GM12875 (cell line): ENCODE measurements around the gene ZBTB8A.
"Not testable (repeated sequence)": the region's sequence is repeated elsewhere in the genome, so short reads cannot be mapped to it uniquely, and the experiment has no call there.

Experiments used
- H3K4me3 ChIP-seq: one replicate; pipeline ENCODE4 v1.5.1; 2011; ENCODE audit warnings: low read depth, low read length, control low read depth
- CTCF ChIP-seq: IDR thresholded peaks from 2 replicates; pipeline ENCODE4 v1.5.1; 2011; ENCODE audit warnings: low read depth, mild to moderate bottlenecking, control low read depth, inconsistent platforms, low read length, moderate library complexity, borderline replicate concordance; ENCODE audit not compliant: insufficient read depth

Gene ZBTB8A

DNA sequence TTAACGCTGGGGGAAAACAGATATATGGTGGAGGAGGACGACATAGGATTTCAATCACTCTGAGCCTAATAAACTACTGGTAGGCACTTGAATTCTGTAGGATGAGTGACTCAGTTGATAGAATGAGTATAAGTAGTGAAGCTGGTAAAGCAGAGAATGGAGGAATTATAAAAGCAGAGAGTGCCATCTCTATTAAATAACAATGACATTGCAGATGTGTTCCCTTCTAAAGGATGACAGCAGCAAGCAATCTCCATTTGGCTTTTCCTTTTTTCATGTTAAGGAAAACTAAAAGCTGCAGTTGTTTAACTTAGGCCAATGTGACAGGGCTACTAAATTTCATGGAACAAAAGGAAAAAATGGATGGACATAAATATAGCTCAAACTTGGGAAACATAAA lies 93.6 kb downstream of the ZBTB8A start:
- no peak overlapping the region for H3K4me3 ChIP-seq
- no peak for TF ChIP-seq CTCF

DNA sequence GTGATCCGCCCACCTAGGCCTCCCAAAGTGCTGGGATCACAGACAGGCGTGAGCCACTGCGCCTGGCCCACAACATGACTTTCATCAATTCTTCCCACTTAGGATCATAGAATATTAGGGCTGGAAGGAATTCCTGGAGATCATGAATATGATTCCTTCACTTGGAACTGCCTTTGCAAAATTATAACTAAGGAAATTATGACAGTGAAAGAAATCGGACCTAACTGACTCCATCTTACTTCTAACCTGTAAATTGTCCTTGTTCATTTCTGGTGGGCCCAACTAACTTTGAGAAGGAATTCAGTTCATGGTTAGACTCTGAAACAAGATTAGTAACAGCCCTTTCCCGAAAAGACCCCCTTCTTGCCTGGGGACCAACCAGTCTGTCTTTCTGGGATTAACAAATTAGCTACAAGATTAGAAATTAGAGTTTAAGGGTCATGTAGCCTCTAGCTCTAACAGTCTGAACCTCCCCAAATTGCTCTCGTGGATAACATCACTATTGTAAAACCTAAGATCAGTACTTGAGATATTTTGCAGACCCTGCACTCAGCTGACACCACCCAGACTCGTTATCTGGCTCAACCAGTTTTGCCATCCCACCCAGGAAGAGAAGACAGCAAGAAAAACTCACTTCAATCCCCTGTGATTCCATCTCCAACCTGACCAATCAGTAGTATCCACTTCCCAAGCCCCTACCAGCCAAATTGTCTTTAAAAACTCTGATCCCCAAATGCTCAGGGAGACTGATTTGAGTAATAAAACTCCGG lies 96.5 kb downstream of the ZBTB8A start:
- no peak for TF ChIP-seq CTCF

GRCh38 chr1:32636914-32637645 lies 97.9 kb downstream of the ZBTB8A start:
- TF ChIP-seq CTCF = no peak
- no peak overlapping the region for H3K4me3 ChIP-seq

More for the DNA sequence above, 96.5 kb downstream of the ZBTB8A start:
- no peak overlapping the region for H3K4me3 ChIP-seq

- no peak for TF ChIP-seq CTCF
- H3K4me3 ChIP-seq = no peak overlapping the region
Observed at GRCh38 chr1:32639489-32640075, 100.4 kb downstream of the ZBTB8A start.

DNA sequence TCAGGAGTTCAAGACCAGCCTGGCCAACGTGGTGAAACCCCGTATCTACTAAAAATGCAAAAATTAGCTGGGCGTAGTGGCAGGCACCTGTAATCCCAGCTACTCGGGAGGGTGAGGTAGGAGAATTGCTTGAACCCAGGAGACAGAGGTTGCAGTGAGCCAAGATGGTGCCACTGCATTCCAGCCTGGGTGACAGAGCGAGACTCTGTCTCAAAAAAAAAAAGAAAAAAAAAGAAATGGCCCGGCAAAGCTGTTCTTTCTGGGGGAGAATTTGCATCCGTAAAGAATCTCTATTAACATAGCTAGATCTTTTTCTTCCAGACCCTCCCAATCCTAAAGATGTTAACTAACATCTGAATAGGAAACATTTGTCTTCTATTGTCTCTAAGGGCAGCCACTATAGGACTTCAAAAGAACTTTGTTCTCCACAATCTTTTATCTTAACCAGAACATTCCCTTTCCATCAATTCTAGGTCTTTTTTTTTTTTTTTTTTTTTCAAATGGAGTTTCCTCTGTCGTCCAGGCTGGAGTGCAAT lies 103.1 kb downstream of the ZBTB8A start:
- H3K4me3 ChIP-seq = not testable (repeated sequence)

GRCh38 chr1:32644426-32644825 lies 105.2 kb downstream of the ZBTB8A start:
- H3K4me3 ChIP-seq = no peak overlapping the region
- no peak for TF ChIP-seq CTCF

GRCh38 chr1:32647308-32648134 lies 108.3 kb downstream of the ZBTB8A start:
- no peak overlapping the region for H3K4me3 ChIP-seq
- no peak for TF ChIP-seq CTCF
